Esophagus squamous epithelium (tissue), 5 donors: Measurements from ENCODE around the gene DLGAP1. TPM values are rescaled to one million over a fixed set of nuclear protein-coding genes. Genes with fewer than 3 reads are reported as not detected.

Experiments used
- DNase-seq: peaks from one replicate; lab custom pipeline; 2025; lab: John Stamatoyannopoulos, UW
- H3K27ac ChIP-seq, 4 donors: fragments of 200-600 bp; sonication (generic); one replicate each; pipeline ENCODE4 v1.5.1; 2016 to 2019; ENCODE audit warnings: mild to moderate bottlenecking in 1 of 4
- H3K27me3 ChIP-seq, 4 donors: fragments of 200-600 bp; sonication (generic); 1 replicate in 3 of 4; 2 replicates in 1 of 4; pipeline versions ENCODE4 v1.5.1 to v1.6.0; 2017 to 2021; ENCODE audit warnings: antibody characterized with exemption in 1 of 4
- H3K36me3 ChIP-seq, 3 donors: fragments of 200-600 bp; sonication (generic); one replicate each; pipeline ENCODE4 v1.5.1; 2016 to 2019
- H3K4me1 ChIP-seq, 3 donors: fragments of 200-600 bp; sonication (generic); one replicate each; pipeline ENCODE4 v1.5.1; 2017 to 2019
- H3K4me3 ChIP-seq, 4 donors: fragments of 200-600 bp; sonication (generic); 1 replicate in 3 of 4; 2 replicates in 1 of 4; pipeline ENCODE4 v1.5.1; 2016 to 2019; ENCODE audit warnings: mild to moderate bottlenecking in 2 of 4, moderate library complexity in 1 of 4
- H3K9me3 ChIP-seq, 3 donors: fragments of 200-600 bp; sonication (generic); one replicate each; pipeline ENCODE4 v1.5.1; 2016 to 2019
- POLR2A ChIP-seq, 4 donors: fragments of 450-650 bp; IDR thresholded peaks; one replicate each; pipeline ENCODE4 v1.6.1; 2017; ENCODE audit warnings: antibody characterized with exemption in 4 of 4, mild to moderate bottlenecking in 4 of 4, moderate library complexity in 3 of 4
- WGBS, 2 donors: methylation state at CpG; one replicate each; pipeline ENCODE4 v1.1.5; 2018; 5-methylcytosine and 5-hydroxymethylcytosine counted together
- intact Hi-C: fragments of 100-400 bp; cut with DNase I; formaldehyde crosslinking; loops from one replicate; pipeline ENCODE4 v1.15.0; 2022
- total RNA-seq, 4 donors: library from RNA; depleted of rRNA; stranded (reverse); fragments of >200 nt; gene quantifications; one replicate each; pipeline ENCODE4 v1.1.0, GENCODE V29; 2016
- TF ChIP-seq, protein P1 (sequence below), 6 experiments: fragments of 450-650 bp in 4 of 6; fragments of 200-600 bp in 2 of 6; sonication (generic) in 2 of 6; IDR thresholded peaks; one replicate each; pipeline ENCODE4 v1.5.1; 2016 to 2019; ENCODE audit warnings: antibody characterized with exemption in 6 of 6, mild to moderate bottlenecking in 4 of 6, moderate library complexity in 4 of 6
- donor health status: DM: yes; HTN: yes; CAD: no.

DLGAP1 gene
- total RNA-seq, 4 donors from 2014 or later: 0.09 to 1.5 (median 0.52) TPM

DNA sequence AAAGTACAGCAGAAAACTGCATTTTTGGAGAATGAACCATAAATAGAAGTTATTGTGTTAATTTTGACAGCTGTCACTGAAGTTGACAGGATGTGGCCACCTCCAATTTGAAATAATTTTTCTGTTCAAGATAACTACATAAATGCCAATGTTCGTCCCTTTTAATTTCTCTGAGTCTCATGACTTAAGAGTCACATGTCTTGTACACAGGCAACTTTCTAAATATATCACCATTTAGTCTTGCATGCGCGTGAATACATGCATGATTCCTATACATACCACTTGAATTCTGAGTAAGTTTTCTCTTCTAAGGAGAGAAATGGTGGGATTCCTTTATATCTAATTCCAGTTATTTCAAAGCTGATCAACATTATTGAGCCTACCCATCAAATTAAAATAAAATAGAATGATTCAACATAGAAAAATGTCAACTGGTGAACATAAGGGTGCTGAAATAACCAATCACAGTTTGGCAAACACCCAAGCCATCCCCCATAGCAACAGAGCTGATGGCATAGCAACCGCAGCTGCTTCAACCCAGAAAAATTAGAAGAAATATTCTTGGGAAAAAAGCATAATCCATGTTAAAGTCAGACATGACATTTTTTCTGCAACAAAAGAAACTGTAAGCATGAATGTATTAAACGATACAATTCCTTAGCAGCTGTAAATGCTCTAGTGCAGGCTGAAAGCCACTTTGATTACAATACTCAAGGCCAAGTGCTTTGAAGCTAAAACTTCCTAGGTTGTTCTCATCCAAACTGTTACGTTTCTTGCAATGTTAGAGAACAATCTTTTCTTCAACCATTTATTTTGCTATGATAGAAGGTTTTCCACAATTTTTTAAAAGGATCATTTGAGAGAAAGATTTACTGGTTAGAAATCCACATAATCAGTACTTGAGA lies 282.7 kb downstream of the DLGAP1 start:
- no peaks in the 10 kb centered on the region for H3K4me1 ChIP-seq
- H3K27ac ChIP-seq: no peak overlapping the region
- H3K27me3 ChIP-seq: no peaks in the 10 kb centered on the region
- TF ChIP-seq, protein P1, sequence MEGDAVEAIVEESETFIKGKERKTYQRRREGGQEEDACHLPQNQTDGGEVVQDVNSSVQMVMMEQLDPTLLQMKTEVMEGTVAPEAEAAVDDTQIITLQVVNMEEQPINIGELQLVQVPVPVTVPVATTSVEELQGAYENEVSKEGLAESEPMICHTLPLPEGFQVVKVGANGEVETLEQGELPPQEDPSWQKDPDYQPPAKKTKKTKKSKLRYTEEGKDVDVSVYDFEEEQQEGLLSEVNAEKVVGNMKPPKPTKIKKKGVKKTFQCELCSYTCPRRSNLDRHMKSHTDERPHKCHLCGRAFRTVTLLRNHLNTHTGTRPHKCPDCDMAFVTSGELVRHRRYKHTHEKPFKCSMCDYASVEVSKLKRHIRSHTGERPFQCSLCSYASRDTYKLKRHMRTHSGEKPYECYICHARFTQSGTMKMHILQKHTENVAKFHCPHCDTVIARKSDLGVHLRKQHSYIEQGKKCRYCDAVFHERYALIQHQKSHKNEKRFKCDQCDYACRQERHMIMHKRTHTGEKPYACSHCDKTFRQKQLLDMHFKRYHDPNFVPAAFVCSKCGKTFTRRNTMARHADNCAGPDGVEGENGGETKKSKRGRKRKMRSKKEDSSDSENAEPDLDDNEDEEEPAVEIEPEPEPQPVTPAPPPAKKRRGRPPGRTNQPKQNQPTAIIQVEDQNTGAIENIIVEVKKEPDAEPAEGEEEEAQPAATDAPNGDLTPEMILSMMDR (IDR thresholded peaks at IDR 0.05): no peak
- no peak for TF ChIP-seq POLR2A (IDR thresholded peaks at IDR 0.05)
- intact Hi-C loops: no loop called here
- WGBS, 2 donors: 56 to 59% methylated on average over 6 of the region's 6 CpGs
- H3K9me3 ChIP-seq: no peaks in the 10 kb centered on the region
- H3K36me3 ChIP-seq: no peaks in the 10 kb centered on the region
- no peak overlapping the region for H3K4me3 ChIP-seq
- no peak for DNase-seq

DNA sequence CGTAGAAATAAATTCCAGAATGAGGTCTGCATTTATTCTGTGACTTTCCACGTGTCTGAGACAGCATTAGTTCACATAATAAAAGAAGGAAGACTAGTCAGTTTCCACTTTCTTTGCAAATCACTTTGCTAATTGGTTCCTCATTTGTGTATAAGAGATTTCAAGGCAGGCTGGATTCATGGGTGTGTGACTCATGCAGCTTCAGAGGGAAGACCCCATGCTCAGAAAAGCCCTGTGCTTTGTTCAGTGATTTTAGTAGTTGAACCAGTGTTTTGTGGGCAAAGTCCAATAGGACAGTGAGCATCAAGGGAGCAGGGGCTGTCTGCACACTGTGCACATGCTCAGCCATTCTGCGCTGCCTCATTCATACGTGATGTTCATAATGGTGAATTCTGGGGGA lies 297.8 kb downstream of the DLGAP1 start:
- H3K27me3 ChIP-seq: no peaks in the 10 kb centered on the region
- TF ChIP-seq, protein P1 (IDR thresholded peaks at IDR 0.05): no peak
- TF ChIP-seq POLR2A (IDR thresholded peaks at IDR 0.05): no peak
- H3K4me1 ChIP-seq: no peaks in the 10 kb centered on the region
- no peak overlapping the region for H3K4me3 ChIP-seq
- no peak overlapping the region for H3K27ac ChIP-seq
- no peaks in the 10 kb centered on the region for H3K36me3 ChIP-seq
- intact Hi-C loops: no loop called here
- 68 to 77% methylated on average over 4 of the region's 4 CpGs for WGBS, 2 donors
- H3K9me3 ChIP-seq: no peaks in the 10 kb centered on the region
- no peak for DNase-seq

DNA sequence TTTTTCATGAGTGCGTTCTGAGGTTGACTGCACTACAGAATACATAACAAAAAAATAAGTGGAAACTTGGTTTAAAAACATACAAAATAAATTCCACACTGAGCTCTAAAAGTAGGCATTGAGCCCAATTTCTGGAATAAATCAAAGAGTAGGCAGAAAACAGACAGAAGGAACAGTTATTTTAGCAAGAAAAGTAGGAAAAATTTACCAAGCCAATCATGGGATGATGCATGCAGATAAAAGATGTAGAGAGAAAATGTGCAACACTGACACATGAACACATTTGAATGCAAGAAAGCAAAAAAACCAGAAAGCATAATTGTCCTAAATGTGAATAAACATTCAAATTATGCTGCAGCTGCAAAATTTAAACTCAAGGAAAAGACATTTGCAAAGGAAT lies 308.3 kb downstream of the DLGAP1 start:
- Histone ChIP-seq H3K27me3 (no peaks in the 10 kb centered on the region), H3K27ac (no peak overlapping the region), H3K9me3 (no peaks in the 10 kb centered on the region), H3K4me3 (no peak overlapping the region), H3K4me1 (no peaks in the 10 kb centered on the region), H3K36me3 (no peaks in the 10 kb centered on the region)
- DNase-seq: no peak
- TF ChIP-seq POLR2A (IDR thresholded peaks at IDR 0.05): no peak
- TF ChIP-seq, protein P1 (IDR thresholded peaks at IDR 0.05): no peak
- WGBS, 2 donors: 81 to 83% methylated on average over 1 of the region's 1 CpG
- intact Hi-C loops: no loop called here

DNA sequence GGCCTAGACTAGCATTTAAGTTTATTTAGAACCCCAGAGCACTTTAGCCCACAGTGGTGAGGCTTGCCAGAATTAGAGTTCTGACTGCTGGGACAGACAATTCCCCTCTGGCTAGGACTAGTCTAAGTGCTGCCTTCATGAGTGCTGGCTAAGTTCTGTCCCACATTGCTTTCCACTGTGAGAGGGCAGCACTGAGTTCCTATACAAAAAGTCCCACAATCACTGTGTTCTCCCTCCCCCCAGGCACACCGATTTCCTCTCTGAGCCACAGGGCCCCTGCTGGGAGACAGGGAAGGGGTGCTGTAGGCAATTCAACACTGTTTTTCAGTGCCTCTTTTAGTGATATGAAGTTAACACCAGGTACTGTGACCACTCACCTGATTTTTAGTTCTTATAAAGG lies 310.9 kb downstream of the DLGAP1 start:
- no peaks in the 10 kb centered on the region for H3K9me3 ChIP-seq
- no peaks in the 10 kb centered on the region for H3K36me3 ChIP-seq
- WGBS, 2 donors: 38 to 44% methylated on average over 1 of the region's 1 CpG
- H3K27ac ChIP-seq: no peak overlapping the region
- no peak overlapping the region for H3K4me3 ChIP-seq
- no peaks in the 10 kb centered on the region for H3K4me1 ChIP-seq
- intact Hi-C loops: no loop called here
- H3K27me3 ChIP-seq: no peaks in the 10 kb centered on the region
- no peak for TF ChIP-seq POLR2A (IDR thresholded peaks at IDR 0.05)
- TF ChIP-seq, protein P1 (IDR thresholded peaks at IDR 0.05): no peak
- DNase-seq: no peak

DNA sequence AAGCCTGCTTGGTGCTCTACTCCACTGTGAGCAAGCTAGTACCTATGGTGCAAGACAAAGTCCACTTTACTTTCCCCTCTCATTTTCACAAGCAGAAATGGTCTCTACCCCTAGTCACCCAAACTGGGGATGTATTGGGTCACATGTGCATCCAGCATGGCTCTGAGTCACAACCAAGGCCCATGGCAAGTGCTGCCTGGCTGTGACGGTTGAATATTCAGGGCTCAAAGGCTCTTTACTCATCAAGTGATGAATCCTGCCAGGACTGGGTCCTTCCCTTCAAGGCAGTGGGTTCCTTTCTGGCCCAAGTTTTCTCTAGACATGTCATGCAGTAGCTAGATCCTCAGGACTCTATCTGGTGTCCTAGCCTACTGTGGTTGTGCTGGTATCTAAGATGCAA lies 311.5 kb downstream of the DLGAP1 start:
- no peaks in the 10 kb centered on the region for H3K36me3 ChIP-seq
- no peaks in the 10 kb centered on the region for H3K9me3 ChIP-seq
- H3K4me3 ChIP-seq: no peak overlapping the region
- intact Hi-C loops: no loop called here
- no peak for TF ChIP-seq POLR2A (IDR thresholded peaks at IDR 0.05)
- TF ChIP-seq, protein P1 (IDR thresholded peaks at IDR 0.05): no peak
- DNase-seq: no peak
- no peaks in the 10 kb centered on the region for H3K27me3 ChIP-seq
- 86 to 89% methylated on average over 1 of the region's 1 CpG for WGBS, 2 donors
- H3K27ac ChIP-seq: no peak overlapping the region
- no peaks in the 10 kb centered on the region for H3K4me1 ChIP-seq
